NCI-H82 treated with DMSO at 0.1 percent for 48 hours (cell line): ENCODE results near the gene ATP2B1.

Experiments
- DNase-seq: peaks from one replicate; lab custom pipeline; 2025; ENCODE audit not compliant: unreplicated experiment; lab: John Stamatoyannopoulos, UW

The ATP2B1 gene

DNA sequence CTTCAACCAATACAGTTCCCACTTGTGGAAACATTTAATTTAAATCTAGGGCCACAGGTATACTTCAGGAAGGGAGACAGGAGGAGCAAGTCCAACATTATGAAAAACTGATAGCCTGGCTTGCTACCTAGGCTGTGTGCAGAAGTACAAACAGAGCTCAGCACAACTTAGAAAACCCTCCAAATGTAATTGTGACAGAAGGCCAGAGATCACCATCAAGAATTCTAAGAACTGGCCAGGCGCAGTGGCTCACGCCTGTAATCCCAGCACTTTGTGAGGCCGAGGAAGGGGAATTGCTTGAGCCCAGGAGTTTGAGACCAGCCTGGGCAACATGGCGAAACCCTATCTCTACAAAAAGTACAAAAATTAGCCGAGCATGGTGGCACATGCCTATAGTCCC, 14.1 kb downstream of the ATP2B1 start:
- DNase-seq = no peak

GRCh38 chr12:89693639-89694202, 14.9 kb downstream of the ATP2B1 start:
- no peak for DNase-seq

- DNase-seq = no peak
These were observed 16.2 kb downstream of the ATP2B1 start for GRCh38 chr12:89692439-89692838.

GRCh38 chr12:89691659-89692058, 17.0 kb downstream of the ATP2B1 start:
- DNase-seq = peak; percentile 26

DNA sequence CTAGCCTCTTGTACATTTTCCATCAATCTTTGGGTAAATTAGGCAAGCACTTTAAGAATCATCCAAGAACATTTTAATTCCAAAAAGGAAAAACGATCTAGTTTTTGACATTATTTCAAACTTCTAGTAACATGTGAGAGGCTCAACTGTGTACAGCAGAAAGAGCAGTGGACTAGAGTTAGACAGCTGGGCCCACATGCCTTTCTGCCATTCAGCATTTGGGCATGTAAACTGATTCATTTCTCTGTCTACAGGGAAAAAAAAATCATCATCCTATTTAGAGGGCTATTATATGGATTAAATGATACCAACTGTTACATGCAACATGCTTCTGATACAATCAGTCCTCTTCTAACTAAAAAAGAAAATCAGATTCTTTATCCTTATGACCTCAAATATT, 17.7 kb downstream of the ATP2B1 start:
- peak; percentile 21 for DNase-seq

- DNase-seq = no peak
These were observed 19.3 kb downstream of the ATP2B1 start for GRCh38 chr12:89689306-89689705.

DNA sequence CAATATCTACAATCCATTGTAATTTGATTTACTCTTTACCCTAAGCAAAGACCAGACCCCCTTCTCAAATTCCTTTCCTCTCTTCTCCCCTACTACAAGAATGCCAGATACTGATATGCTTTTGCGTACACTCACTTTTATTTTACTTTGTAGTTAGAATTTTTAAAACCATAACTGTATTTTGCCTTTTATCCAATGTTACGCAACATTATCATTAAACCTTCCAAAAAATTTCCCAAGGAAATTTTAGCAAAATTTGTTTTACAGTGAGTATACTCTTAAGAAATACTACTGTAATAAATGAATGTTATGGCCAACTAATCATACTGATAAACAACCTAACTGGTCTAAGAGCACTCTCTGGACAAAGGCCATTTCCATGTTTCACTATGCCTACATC, 22.3 kb downstream of the ATP2B1 start:
- no peak for DNase-seq

GRCh38 chr12:89685363-89685972, 23.2 kb downstream of the ATP2B1 start:
- no peak for DNase-seq

- no peak for DNase-seq
These were observed 24.5 kb downstream of the ATP2B1 start for GRCh38 chr12:89684136-89684535.

DNA sequence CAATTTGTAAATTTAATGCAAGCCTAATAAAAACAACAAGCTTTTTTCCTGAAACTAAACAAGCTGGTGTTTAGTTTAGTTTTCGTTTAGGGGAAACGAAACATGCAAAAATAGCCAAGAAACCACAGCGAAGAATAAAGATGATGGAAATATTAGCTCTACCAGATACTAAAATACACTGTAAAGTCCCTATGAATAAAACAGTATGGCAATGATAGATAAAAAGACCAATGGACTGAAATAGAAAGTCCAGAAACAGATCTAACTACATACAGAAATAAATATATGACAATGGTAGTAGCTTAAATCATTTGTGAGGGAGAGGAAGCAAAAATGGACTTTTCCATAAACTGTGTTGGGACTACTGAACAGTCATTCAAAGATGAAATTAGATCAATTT, 26.4 kb downstream of the ATP2B1 start:
- no peak for DNase-seq

DNA sequence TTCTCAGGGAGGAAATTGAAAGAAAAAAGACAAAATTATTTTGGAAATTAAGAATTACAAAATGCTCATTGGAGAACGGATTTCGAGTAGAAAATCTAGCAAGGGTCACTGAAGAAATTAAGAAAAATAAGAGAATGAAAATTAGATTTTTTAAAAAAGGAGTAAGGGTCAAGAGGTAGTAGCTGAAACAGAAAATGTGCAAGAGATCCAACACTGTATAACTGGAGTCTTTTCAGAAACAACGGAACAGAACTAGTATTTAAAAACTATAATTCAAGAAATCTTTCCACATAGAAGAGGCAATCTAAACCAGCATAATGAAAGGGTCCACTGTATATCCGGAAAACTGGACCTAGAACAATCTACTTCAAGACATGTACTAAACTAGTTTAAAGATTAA, 28.2 kb downstream of the ATP2B1 start:
- no peak for DNase-seq

DNA sequence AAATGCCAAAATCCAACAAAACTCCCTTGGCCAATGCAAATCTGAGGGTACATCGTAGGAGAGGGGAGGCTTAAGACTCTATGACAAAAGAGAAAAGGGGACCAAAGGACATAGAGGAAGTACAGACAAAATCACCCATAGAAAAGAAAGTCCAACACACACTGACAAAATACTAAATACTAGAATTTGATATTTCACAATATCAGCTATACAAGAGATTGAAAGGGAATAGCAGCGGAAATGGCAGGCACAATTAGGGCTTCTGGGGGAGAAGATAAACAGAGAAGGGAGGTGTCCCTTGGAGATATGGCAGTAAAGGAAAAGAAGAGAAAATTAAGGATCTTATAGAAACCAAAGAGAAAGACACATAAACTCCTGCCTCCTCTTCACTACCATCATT, 29.0 kb downstream of the ATP2B1 start:
- DNase-seq = no peak

DNA sequence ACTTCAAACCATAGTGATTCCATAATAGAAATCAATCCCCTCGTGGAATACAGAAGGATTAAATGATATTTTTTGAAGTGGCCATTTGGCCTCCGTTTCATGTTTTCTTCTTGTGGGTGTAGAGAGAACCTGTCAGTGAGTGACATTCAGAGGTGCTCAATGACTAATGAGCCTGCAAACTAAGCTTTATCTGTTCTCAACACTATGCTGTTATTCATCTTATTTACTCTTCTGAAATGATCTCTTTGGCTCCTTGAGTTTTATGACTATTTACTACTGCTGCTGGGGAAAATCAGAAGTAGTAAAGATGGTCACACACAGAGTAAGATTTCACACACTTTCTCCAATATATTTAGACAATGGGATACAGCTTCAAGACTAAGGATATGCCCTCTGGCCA, 30.4 kb downstream of the ATP2B1 start:
- no peak for DNase-seq

- DNase-seq = no peak
These were observed 31.7 kb downstream of the ATP2B1 start for GRCh38 chr12:89676930-89677329.

- no peak for DNase-seq
These were observed 34.2 kb downstream of the ATP2B1 start for GRCh38 chr12:89674326-89674942.

- DNase-seq = no peak
These were observed 35.0 kb downstream of the ATP2B1 start for GRCh38 chr12:89673603-89674002.

GRCh38 chr12:89672589-89672979, 36.1 kb downstream of the ATP2B1 start:
- DNase-seq = no peak

GRCh38 chr12:89671469-89671868, 37.2 kb downstream of the ATP2B1 start:
- DNase-seq = no peak

- no peak for DNase-seq
These were observed 39.4 kb downstream of the ATP2B1 start for GRCh38 chr12:89669197-89669596.

- no peak for DNase-seq
These were observed 43.1 kb downstream of the ATP2B1 start for GRCh38 chr12:89665556-89665955.

DNA sequence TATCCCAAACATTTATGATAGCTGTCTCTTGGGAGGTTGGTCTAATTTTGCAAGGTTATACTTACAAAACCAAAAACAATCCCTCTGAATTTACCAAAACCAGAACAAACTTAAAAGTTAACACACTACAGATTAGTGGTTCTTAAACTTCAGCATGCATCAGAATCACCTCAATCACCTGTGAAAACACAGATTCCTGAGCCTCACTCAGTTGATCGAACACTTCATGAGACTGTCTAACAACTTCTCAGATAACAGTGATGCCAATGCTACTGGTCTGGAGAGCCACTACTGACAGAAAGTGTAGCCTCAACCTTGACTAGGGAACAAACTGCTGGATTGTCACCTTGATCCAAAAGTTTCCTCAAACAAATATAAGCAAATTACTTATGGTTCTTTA, 44.2 kb downstream of the ATP2B1 start:
- no peak for DNase-seq

DNA sequence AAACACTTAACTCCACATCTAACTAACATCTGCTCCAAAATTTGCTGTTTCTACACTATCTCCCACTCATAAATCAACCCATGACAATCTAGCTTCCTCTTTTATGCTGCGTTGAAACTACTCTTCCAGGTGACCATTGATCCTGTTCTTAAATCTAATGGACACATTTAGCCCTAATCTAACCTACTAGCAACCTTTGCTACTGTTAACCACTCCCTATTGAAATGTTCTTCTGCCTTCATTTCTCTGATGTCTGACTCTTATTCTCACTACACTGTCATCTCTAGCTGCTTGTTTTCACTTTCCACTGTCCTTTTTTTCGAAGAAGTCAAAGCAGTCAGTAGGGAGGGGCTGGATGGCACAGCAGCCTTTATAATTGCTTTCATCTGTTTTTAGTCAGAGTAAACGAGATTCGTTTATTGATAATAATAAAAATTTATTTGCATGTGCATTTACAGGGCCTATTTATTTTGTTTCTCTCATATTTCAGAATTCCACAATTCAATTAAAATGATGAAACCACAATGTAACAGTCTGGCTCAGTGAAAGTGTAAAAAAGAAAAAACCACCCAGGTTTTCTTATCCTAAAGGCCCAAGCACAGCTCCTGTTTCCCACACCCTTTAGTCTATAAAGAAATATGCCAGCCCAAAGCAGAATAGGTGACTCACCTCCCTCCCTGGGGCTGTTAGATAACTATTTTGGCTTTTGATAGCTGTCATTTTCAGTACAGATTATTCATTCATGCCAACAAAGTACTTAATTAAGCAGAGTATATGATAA, 44.9 kb downstream of the ATP2B1 start:
- no peak for DNase-seq
